Measurements from ENCODE around the gene ZNF821. TPM values are rescaled to one million over a fixed set of nuclear protein-coding genes. Genes with fewer than 3 reads are reported as not detected.

Gene ZNF821
- total and polyA plus RNA-seq, 2 of the 8 experiments (the other 6 are each of a cell fraction or from before 2014, with no cell fraction given): 9.5 to 14.1 TPM

DNA sequence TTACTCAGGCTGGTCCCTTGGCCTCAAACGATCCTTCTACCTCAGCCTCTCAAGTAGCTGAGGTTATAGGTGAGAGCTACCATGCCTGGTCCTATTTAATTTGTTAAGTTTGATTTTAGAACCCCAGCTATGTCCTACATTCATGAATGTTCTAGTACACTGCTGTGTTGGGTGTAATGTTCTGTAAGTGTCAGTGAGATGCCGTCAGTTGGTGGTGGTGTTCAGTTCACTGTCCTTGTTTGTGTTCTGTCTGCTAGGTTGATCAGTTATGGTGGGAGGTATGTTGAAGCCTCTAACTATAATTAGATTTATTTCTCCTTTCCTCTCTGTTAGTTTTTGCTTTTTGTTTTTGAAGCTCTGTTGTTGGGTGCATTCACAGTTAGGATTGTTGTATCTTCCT, 19.6 kb upstream of the ZNF821 start:
- Histone ChIP-seq H4K20me1 (replicated peaks in 1 of 2; ENCODE audit: control insufficient read depth in 1 of 2, insufficient read depth in 2 of 2, low read length in 2 of 2) (peaks cover 31 to 35% of the 10 kb centered on the region in 2 experiments), H4K91ac (replicated peaks; ENCODE audit: insufficient read length, low read length) (no peak overlapping the region), H3K79me1 (ENCODE audit: low read depth, low read length) (no peaks in the 10 kb centered on the region; the same call in 1 of the 2 replicates), H3K56ac (replicated peaks; ENCODE audit: insufficient read length, low read depth, low read length) (no peak overlapping the region), H2BK5ac (ENCODE audit: low read depth, low read length) (no peak overlapping the region), H3K14ac (ENCODE audit: insufficient read length) (no peak overlapping the region), H3K79me2 (ENCODE audit: control insufficient read depth in 1 of 2, insufficient read depth in 2 of 2, low read length in 2 of 2) (peaks cover 63 to 100% of the 10 kb centered on the region in 2 experiments), H3K4ac (replicated peaks; ENCODE audit: insufficient read length, low read depth, low read length) (no peak overlapping the region), H3K18ac (ENCODE audit: extremely low read depth, low read length) (no peak overlapping the region), H3K4me1 (replicated peaks in 1 of 4; ENCODE audit: control insufficient read depth in 3 of 4, insufficient read depth in 4 of 4, low read length in 3 of 4) (peaks cover 0 to 2% (median 0%) of the 10 kb centered on the region in 4 experiments; a peak in 3 of 7 replicates), H2BK15ac (ENCODE audit: low read length) (no peak overlapping the region), H2BK12ac (ENCODE audit: low read depth, low read length) (no peak overlapping the region), H3K36me3 (ENCODE audit: control insufficient read depth in 2 of 4, insufficient read depth in 4 of 4, low read length in 3 of 4) (peaks cover 0 to 3% (median 0%) of the 10 kb centered on the region in 4 experiments; a peak in 2 of 8 replicates), H4K5ac (ENCODE audit: insufficient read length, low read depth, low read length) (no peak overlapping the region), H3K9ac (replicated peaks in 1 of 4; ENCODE audit: extremely low read depth in 1 of 4, low read depth in 3 of 4, low read length in 3 of 4) (no peak overlapping the region), H2AK5ac (ENCODE audit: low read depth, low read length) (0 out of 2 replicates have a peak overlapping the region, but pooled peaks have one; percentile 28), H3K9me3 (ENCODE audit: insufficient read depth in 2 of 2, low read depth in 1 of 2, low read length in 1 of 2) (no peaks in the 10 kb centered on the region), H2AFZ (ENCODE audit: low read length) (no peak overlapping the region), H3K4me3 (ENCODE audit: extremely low read depth in 1 of 4, insufficient read depth in 2 of 4, low read depth in 3 of 4, low read length in 4 of 4) (no peak overlapping the region), H3K23ac (ENCODE audit: insufficient read length) (no peak overlapping the region), H4K8ac (ENCODE audit: extremely low read depth, insufficient read depth, low read length) (no peak overlapping the region), H3K23me2 (ENCODE audit: low read depth, low read length) (no peaks in the 10 kb centered on the region), H2BK120ac (replicated peaks; ENCODE audit: low read depth, low read length) (no peak overlapping the region), H3K27me3 (replicated peaks in 1 of 4; ENCODE audit: control insufficient read depth in 3 of 4, extremely low read depth in 1 of 4, insufficient read depth in 3 of 4, low read length in 3 of 4) (no peaks in the 10 kb centered on the region), H3K27ac (ENCODE audit: low read depth, low read length) (no peak overlapping the region), H2BK20ac (ENCODE audit: low read length) (no peak overlapping the region), H3K4me2 (ENCODE audit: insufficient read depth in 1 of 2, low read depth in 2 of 2, low read length in 2 of 2) (no peak overlapping the region)
- ChIA-PET CTCF (ENCODE audit: partially characterized antibody) (interaction anchor here (0.9 to 1.6 kb wide), 7 partner anchors 8 to 58 kb away, joined by 3 to 7 read pairs (median 3); no protein-coding TSS in a partner anchor), POLR2A (ENCODE audit: partially characterized antibody) (interaction anchor here (0.9 to 2.7 kb wide), 5 partner anchors 9 to 97 kb away, joined by 3 to 11 read pairs (median 5); partner anchors contain the start of genes IST1 and ZNF821)
- WGBS, 2 experiments (ENCODE audit: extremely low coverage in 1 of 2, insufficient coverage in 1 of 2, insufficient read length in 1 of 2, insufficient replicate concordance in 2 of 2, low coverage in 1 of 2, low lambda C conversion rate in 2 of 2, missing lambda C conversion rate in 1 of 2): 90% methylated on average over 2 of the region's 2 CpGs; no CpG with 5 or more reads in 1 of the 2 experiments
- FAIRE-seq (no peak), DNase-seq (ENCODE audit: low read depth in 1 of 2, low spot score in 2 of 2) (no peak)
- TF ChIP-seq GTF2F1 (IDR thresholded peaks at IDR 0.05; ENCODE audit: borderline replicate concordance, low read depth, low read length): no peak
- no peak for TF ChIP-seq YY1 (IDR thresholded peaks at IDR 0.05; ENCODE audit: low read depth, low read length)
- TF ChIP-seq, protein P1, sequence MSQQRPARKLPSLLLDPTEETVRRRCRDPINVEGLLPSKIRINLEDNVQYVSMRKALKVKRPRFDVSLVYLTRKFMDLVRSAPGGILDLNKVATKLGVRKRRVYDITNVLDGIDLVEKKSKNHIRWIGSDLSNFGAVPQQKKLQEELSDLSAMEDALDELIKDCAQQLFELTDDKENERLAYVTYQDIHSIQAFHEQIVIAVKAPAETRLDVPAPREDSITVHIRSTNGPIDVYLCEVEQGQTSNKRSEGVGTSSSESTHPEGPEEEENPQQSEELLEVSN (IDR thresholded peaks at IDR 0.05): no peak
- TF ChIP-seq, protein P2, sequence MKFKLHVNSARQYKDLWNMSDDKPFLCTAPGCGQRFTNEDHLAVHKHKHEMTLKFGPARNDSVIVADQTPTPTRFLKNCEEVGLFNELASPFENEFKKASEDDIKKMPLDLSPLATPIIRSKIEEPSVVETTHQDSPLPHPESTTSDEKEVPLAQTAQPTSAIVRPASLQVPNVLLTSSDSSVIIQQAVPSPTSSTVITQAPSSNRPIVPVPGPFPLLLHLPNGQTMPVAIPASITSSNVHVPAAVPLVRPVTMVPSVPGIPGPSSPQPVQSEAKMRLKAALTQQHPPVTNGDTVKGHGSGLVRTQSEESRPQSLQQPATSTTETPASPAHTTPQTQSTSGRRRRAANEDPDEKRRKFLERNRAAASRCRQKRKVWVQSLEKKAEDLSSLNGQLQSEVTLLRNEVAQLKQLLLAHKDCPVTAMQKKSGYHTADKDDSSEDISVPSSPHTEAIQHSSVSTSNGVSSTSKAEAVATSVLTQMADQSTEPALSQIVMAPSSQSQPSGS (IDR thresholded peaks at IDR 0.05; ENCODE audit: low read length): no peak
- TF ChIP-seq CBX5 (IDR thresholded peaks at IDR 0.05; ENCODE audit: low read depth, low read length): no peak
- TF ChIP-seq TBP (IDR thresholded peaks at IDR 0.05; ENCODE audit: low read depth, low read length): no peak
- TF ChIP-seq EZH2 (IDR thresholded peaks at IDR 0.05; ENCODE audit: low read depth, low read length, severe bottlenecking): no peak
- no peak for TF ChIP-seq SIX5 (IDR thresholded peaks at IDR 0.05; ENCODE audit: low read depth, low read length)
- no peak for TF ChIP-seq JUND (IDR thresholded peaks at IDR 0.05; ENCODE audit: low read length)
- TF ChIP-seq, protein P3, sequence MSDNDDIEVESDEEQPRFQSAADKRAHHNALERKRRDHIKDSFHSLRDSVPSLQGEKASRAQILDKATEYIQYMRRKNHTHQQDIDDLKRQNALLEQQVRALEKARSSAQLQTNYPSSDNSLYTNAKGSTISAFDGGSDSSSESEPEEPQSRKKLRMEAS (IDR thresholded peaks at IDR 0.05): no peak
- no peak for TF ChIP-seq CBX8 (IDR thresholded peaks at IDR 0.05; ENCODE audit: borderline replicate concordance, low read depth, low read length)
- no peak for TF ChIP-seq CHD2 (IDR thresholded peaks at IDR 0.05; ENCODE audit: low read length)
